NCI-H146 treated with DMSO at 0.1 percent for 48 hours (cell line): ENCODE measurements around the gene TH.

Experiments used
- DNase-seq: peaks from one replicate; lab custom pipeline; 2025; ENCODE audit not compliant: unreplicated experiment; lab: John Stamatoyannopoulos, UW

TH gene

GRCh38 chr11:2209370-2209801 lies 37.8 kb upstream of the TH start:
- DNase-seq = no peak

DNA sequence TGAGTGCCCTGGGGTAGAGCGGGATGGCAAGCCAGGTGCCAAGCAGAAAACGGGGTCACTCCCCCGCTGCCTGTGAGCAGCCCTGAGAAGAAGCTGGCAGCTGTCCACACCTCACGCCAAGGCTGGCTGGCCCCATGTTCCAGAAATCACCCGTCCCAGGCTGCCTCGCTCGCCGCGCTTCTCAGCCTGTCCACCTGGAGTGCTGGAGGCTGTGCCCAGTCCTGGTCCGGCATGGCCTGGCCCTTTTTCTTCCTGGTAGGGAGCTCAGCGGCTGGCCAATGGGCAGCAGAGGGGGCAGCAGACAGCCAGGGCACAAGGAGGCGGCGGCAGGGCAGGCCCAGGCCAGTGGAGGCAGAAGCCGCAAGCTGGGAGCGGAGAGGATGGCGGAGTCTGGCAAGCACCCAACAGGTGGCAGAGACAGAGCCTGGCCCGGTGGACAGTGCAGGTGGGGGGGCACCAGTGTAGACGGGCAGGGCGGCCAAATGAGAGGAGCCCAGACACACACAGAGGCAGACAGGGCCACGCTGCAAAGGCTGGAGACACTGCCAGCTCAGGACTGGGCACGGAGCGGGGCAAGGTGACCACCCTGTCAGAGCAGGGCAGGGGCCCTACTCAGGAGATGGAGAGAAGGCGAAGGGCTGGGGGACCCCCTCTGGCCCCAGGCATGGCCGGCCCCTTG lies 37.2 kb upstream of the TH start:
- DNase-seq = no peak

DNA sequence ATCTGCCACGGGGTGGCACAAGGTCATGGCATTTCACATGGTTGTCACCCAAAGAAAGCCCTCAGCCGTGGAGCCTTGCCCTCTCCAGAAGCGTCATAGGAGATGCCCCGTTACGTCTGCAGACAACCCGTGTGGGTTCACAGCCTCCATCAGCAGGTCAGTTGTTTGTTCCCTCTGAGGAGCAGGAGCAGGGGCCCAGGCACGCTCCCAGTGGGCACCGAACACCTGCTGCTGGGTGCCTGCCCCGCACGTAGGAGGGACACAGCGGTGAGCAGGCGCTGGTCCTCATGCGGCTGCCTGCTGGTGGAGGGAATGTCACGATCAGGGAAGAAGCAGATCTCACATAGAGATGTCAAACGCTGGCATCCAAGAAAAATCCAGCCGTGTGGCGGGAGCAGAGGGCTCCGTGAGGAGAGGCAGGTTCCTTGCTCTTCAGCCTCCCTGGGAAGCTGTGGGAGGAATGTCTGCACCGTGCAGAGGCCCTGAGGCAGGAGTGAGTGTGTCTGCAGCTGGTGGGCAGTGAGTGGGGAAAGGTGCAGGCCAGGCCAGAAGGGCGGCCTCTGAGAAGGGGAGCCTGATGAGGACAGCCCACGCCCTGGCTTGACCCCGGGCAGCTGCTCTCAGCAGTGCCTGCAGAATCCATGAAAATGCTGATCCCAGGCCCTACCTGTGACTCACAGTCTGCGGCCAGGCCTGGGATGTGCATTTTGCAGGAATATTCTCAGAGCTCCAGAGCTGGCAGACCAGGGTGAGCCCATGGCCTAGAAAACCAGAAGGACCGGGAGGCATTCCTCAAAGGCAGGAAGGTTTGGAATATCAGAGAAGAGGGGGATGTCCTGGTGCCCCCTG lies 36.4 kb upstream of the TH start:
- DNase-seq = no peak

DNA sequence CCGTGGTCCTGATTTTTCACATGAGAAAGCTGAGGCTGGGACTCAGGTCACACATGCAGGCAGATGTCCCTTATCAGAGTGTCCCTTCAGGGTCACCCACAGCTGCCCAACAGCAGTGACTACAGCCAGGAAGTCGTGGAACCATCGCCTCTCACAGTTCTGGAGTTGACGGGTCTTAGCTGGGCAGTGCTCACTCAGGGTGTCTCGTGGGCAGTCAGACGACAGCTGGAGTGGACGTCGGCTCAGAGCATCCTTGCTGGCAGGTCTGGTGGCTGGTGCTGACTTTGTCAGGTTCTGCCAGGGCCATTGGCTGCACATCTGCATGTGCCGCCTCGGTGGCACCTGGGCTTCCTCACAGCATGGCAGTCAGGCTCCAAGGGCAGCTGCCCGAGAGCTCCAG lies 35.6 kb upstream of the TH start:
- no peak for DNase-seq

DNA sequence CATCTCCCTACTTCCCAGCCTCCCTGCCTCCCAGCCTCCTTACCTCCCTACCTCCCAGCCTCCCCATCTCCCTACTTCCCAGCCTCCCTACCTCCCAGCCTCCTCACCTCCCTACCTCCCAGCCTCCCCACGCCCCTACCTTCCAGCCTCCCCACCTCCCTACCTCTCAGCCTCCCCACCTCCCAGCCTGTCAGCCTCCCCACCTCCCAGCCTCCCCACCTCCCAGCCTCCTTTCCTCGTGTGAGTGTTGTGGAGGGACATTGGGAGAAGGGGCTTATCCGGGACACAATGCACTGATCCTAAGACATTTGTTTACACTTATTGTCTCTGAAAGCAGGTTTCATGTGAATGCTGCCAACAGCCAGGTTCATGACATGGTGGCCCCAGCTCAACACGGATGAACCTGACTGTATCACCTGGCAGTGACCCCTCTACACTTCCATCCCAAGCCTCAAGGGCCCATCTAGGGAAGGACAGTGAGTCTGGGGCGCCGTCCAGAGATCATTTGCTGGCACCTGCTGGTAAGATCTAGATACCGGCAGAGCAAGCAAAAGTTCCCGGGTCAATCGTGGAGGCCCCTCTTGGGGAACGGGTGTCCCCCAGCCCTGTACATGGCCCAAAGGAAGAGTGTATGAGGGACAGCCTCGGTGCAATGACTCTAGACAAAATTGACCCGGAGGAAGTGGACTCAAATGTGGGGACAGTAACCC lies 34.5 kb upstream of the TH start:
- no peak for DNase-seq

GRCh38 chr11:2205214-2205720 lies 33.7 kb upstream of the TH start:
- no peak for DNase-seq

- DNase-seq = no peak
Observed at GRCh38 chr11:2204361-2205213, 33.0 kb upstream of the TH start.

DNA sequence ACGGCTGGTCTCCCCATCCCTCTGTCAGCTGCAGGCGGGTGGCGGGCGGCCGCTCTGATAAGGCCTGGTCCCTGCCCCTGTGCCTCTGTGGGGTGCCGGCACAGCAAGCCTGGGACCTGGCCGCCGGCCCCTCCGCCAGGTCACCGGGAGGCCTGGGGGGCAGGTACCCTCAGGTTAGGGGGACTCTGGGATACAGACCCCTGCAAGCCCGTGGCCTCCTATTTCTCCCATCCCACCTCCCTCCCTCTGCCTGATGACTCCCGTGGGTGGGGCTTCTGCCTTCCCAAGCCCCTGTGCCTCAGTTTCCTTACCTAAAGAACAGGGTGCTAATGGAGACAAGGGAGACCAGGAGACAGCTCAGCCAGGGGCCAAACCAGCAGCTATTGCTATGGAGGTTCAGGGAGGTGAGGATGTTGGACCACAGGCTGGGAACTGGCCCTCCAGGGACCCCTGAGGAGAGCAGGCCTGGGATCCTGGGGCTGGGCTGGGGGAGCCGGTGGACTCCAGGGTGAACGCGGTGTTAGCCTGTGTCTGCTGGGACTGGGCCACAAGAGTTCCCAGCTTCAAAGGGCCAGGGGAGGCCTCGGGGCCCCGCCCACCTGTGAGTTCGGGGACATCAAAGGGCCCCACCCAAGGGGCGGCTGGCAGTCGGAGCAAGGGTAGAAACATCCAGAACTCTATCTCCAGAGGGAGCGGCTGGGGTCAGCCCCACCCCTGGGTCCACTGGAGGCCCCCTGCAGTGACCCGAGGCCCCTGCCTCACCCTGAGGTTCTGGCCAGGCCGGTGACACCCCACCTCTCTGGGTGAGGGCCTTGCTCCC lies 32.0 kb upstream of the TH start:
- DNase-seq = no peak

DNA sequence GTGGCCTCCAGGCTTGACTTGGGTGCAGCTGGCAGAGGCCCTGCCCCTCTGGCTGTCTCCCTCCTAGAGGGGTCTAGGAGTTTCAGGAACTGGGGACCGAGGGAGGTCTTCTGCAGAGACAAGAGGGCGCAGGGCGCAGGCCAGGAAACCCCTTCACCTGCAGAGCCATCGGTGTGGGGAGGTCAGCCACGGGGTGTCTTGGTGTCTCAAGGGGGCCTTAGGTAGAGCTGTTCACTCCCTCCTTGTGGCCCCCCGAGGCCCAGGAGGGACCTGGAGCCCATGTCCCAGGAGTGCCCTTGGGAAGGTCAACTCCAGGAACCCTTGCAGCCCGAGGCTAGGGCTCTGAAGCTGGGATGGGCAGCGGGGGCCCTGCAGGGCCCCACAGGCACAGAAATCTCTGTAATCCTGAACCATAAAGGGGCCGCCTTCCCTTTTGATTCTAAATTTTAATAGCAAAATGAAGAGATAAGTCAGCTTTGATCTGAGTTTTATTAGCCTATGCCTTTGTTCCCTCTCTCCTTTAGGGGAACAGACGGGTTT lies 31.4 kb upstream of the TH start:
- DNase-seq = no peak

- DNase-seq = no peak
Observed at GRCh38 chr11:2202071-2202899, 30.7 kb upstream of the TH start.

GRCh38 chr11:2201542-2201941 lies 29.9 kb upstream of the TH start:
- DNase-seq = no peak

- no peak for DNase-seq
Observed at GRCh38 chr11:2200957-2201519, 29.4 kb upstream of the TH start.

GRCh38 chr11:2200536-2200935 lies 28.9 kb upstream of the TH start:
- no peak for DNase-seq

DNA sequence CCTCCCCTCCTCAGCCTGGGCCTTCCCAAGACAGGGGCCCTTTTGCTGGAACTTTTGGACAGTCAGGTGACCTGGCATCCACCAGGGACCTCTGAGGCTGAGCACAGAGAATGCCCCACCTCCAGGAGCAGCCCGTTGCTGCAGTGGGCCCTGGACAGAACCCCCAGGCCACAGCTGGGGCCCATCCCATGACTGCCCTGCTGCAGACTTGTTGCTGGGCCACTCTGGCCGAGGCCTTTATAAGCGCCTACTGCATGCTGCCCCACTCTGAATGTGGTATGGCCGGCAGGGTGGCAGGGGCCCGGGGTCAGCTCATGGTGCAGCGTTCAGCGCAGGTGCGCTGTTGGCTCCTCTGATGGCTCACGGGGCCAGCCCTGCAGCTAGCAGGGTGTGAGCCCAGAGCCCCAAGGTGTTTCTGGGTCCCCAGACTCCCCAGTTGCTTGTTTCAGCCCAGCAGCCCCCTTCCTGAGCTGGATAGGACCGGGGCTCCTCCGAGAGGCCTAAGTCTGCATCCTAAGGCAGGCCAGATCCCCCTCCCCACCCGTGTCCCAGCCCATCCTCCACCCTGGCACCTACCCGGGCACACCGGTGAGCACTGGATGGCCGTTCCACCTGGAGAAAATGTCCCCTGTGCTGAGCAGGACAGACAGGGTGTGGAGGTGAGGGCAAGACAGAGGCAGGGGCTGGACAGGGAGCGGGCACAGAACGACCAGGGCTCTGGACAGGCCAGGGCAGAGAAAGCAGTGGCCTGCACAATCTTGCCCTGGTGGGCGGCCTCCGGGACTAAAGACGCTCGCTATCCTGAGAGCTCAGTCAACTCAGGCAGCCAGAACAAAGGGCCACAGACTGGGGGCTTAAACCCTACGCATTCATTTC lies 28.1 kb upstream of the TH start:
- no peak for DNase-seq

GRCh38 chr11:2198621-2199365 lies 27.2 kb upstream of the TH start:
- DNase-seq = no peak

- no peak for DNase-seq
Observed at GRCh38 chr11:2197771-2198520, 26.3 kb upstream of the TH start.
